ENCODE data around the gene CRYGN. TPM values are rescaled to one million over a fixed set of nuclear protein-coding genes. Genes with fewer than 3 reads are reported as not detected.

The CRYGN gene
- total RNA-seq, 1 donor from 2014 or later, result not detected

GRCh38 chr7:151486074-151486473 lies 46.1 kb upstream of the CRYGN start:
- no peaks in the 10 kb centered on the region for H3K9me3 ChIP-seq
- no peak for TF ChIP-seq POLR2AphosphoS5 (IDR thresholded peaks at IDR 0.05; ENCODE audit: insufficient read depth in 1 of 2, low read depth in 1 of 2)
- TF ChIP-seq, protein P1, sequence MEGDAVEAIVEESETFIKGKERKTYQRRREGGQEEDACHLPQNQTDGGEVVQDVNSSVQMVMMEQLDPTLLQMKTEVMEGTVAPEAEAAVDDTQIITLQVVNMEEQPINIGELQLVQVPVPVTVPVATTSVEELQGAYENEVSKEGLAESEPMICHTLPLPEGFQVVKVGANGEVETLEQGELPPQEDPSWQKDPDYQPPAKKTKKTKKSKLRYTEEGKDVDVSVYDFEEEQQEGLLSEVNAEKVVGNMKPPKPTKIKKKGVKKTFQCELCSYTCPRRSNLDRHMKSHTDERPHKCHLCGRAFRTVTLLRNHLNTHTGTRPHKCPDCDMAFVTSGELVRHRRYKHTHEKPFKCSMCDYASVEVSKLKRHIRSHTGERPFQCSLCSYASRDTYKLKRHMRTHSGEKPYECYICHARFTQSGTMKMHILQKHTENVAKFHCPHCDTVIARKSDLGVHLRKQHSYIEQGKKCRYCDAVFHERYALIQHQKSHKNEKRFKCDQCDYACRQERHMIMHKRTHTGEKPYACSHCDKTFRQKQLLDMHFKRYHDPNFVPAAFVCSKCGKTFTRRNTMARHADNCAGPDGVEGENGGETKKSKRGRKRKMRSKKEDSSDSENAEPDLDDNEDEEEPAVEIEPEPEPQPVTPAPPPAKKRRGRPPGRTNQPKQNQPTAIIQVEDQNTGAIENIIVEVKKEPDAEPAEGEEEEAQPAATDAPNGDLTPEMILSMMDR (IDR thresholded peaks at IDR 0.05), result no peak
- TF ChIP-seq POLR2A (IDR thresholded peaks at IDR 0.05), result no peak
- H3K4me1 ChIP-seq, result peaks cover 20% of the 10 kb centered on the region
- intact Hi-C loops (cut with DNase I), result no loop called here
- H3K4me3 ChIP-seq, result no peak overlapping the region
- H3K27me3 ChIP-seq, result no peaks in the 10 kb centered on the region
- DNase-seq (ENCODE audit: extremely low spot score in 2 of 2), result no peak
- H3K27ac ChIP-seq, result no peak overlapping the region
- peaks cover 0 to 62% of the 10 kb centered on the region in 2 donors for H3K36me3 ChIP-seq

DNA sequence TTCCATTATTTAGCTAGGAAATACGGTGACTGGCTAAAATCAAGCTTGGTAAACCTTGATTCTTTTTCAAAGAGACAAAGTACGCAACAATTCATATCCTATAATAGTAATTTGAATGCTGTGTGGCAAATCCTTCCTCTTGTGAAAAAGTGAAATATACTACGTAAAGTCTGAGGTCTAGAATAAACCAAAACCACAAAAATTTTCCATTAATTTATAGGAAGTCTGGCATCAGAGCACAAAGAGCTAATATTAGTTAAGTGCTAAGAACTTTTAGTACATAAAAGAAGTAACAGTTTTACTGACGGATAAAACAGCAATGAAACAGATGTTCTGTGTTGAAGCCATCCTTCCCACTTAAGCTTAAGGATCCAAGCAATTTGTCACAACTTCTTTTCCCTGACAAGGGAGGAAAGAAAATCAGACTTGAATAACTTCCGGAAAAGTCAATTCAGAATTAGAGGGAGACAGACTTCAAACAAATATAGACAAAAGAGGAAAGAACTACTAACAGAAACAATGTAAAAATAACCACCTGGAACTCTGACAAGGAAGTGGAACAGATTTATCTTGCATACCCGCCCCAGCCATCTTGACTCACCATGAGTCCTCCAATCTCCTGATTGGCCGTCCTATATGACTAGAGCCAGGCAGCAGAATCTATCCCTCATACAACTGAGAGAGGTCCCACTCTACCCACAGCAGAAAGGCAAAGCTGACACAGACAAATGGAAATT lies 45.2 kb upstream of the CRYGN start:
- TF ChIP-seq, protein P1 (IDR thresholded peaks at IDR 0.05), result no peak
- TF ChIP-seq POLR2A (IDR thresholded peaks at IDR 0.05) (no peak), POLR2AphosphoS5 (IDR thresholded peaks at IDR 0.05; ENCODE audit: insufficient read depth in 1 of 2, low read depth in 1 of 2) (no peak)
- peaks cover 0 to 66% of the 10 kb centered on the region in 2 donors for H3K36me3 ChIP-seq
- H3K27me3 ChIP-seq, result no peaks in the 10 kb centered on the region
- intact Hi-C loops (cut with DNase I), result no loop called here
- DNase-seq (ENCODE audit: extremely low spot score in 2 of 2), result no peak
- H3K4me3 ChIP-seq, result no peak overlapping the region
- no peaks in the 10 kb centered on the region for H3K9me3 ChIP-seq
- no peak overlapping the region for H3K27ac ChIP-seq
- peaks cover 20% of the 10 kb centered on the region for H3K4me1 ChIP-seq

- H3K4me3 ChIP-seq, result no peak overlapping the region
- peaks cover 0 to 53% of the 10 kb centered on the region in 2 donors for H3K36me3 ChIP-seq
- TF ChIP-seq POLR2A (IDR thresholded peaks at IDR 0.05) (no peak), POLR2AphosphoS5 (IDR thresholded peaks at IDR 0.05; ENCODE audit: insufficient read depth in 1 of 2, low read depth in 1 of 2) (no peak)
- TF ChIP-seq, protein P1 (IDR thresholded peaks at IDR 0.05), result no peak
- no peak overlapping the region for H3K27ac ChIP-seq
- H3K4me1 ChIP-seq, result peaks cover 20% of the 10 kb centered on the region
- DNase-seq (ENCODE audit: extremely low spot score in 2 of 2), result no peak
- intact Hi-C loops (cut with DNase I), result no loop called here
- H3K27me3 ChIP-seq, result no peaks in the 10 kb centered on the region
- no peaks in the 10 kb centered on the region for H3K9me3 ChIP-seq
Observed at GRCh38 chr7:151483711-151483983, 43.7 kb upstream of the CRYGN start.

DNA sequence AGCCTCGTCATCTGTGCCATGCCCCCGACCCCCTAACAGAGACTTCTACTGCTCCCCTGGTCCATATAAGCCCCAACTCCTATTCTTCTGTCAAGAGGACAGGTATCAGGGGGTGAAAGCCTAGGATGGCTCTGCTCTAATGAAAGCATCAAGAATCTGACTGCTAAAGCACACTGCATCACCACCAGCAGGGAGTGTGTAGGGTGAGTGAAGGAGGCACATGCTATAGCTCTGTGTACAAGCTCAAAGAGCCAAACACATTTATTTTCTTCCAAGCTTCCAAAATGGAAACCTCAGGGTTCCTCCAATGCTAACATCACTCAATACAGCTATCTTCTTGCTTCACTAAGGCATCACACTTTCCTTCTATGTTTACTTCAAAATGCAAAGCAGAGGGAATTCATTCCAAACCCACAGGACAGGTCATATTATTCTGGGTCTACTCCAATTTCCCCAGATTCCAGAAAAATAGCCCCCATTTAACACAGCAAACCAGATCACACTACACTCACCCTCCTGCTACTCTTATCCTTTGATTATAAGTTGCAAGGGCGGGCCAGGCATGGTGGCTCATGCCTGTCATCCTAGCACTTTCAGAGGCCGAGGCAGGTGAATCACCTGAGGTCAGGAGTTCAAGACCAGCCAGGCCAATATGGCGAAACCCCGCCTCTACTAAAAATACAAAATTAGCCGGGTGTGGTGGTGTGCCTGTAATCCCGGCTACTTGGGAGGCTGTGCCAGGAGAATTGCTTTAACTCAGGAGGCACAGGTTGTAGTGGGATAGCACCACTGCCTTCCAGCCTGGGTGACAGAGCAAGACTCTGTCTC lies 43.2 kb upstream of the CRYGN start:
- Histone ChIP-seq H3K27ac (no peak overlapping the region), H3K4me1 (peaks cover 20% of the 10 kb centered on the region), H3K36me3 (peaks cover 0 to 47% of the 10 kb centered on the region in 2 donors), H3K4me3 (no peak overlapping the region), H3K27me3 (no peaks in the 10 kb centered on the region), H3K9me3 (no peaks in the 10 kb centered on the region)
- no peak for DNase-seq (ENCODE audit: extremely low spot score in 2 of 2)
- TF ChIP-seq POLR2A (IDR thresholded peaks at IDR 0.05), result no peak
- no peak for TF ChIP-seq POLR2AphosphoS5 (IDR thresholded peaks at IDR 0.05; ENCODE audit: insufficient read depth in 1 of 2, low read depth in 1 of 2)
- TF ChIP-seq, protein P1 (IDR thresholded peaks at IDR 0.05), result no peak
- intact Hi-C loops (cut with DNase I), result no loop called here
